ENCODE measurements around the gene CKS2.
"Not testable (repeated sequence)": the region's sequence is repeated elsewhere in the genome, so short reads cannot be mapped to it uniquely, and the experiment has no call there.

The CKS2 gene

DNA sequence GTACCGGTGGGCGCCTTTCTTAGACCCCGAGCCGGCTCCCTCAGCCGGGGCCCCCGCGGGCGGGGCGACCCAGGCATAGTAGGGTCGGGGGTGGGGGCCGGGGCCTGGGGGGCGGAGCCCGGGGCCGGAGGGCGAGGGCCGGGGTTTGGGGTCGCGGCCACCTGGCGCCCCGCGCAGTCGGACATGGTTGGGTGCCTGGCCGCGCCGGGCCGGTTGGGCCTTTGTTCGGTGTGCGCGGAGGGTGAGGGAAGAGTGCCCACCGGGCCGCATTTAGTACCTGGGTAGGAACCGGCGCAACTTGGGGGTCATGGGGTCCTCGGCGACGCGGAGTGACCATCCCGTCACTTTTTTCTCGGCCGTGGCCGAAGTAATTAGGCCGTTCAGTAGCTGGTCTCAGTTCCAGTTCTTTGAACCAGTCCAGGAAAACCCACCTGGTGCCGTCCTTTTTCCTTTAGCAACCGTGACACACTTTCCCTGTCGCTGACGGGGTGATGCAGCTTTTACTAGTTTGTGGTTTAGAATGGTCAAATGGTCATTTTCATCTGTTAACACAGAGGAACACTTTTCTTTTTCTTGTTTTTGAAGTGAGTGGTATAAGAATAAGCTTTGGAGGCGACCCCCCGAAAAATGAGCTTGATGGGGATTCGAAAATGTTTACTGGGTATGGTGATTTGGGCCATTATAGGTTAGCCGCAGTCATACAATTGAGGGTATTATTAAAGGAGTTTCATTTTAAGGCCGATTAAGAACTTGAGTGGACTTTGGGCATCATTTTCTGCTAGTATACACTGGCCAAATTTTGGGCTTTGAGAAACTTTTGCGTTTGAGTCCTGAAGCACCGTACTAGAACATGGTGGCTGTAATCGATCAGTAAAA, 589 bp downstream of the CKS2 start:
- DNase-seq (ENCODE audit: low read depth, low spot score), result no peak

GRCh38 chr9:89312222-89312571, 1.2 kb downstream of the CKS2 start:
- DNase-seq (ENCODE audit: low read depth, low spot score), result no peak

GRCh38 chr9:89313842-89314241, 2.8 kb downstream of the CKS2 start:
- DNase-seq (ENCODE audit: low read depth, low spot score), result no peak

DNA sequence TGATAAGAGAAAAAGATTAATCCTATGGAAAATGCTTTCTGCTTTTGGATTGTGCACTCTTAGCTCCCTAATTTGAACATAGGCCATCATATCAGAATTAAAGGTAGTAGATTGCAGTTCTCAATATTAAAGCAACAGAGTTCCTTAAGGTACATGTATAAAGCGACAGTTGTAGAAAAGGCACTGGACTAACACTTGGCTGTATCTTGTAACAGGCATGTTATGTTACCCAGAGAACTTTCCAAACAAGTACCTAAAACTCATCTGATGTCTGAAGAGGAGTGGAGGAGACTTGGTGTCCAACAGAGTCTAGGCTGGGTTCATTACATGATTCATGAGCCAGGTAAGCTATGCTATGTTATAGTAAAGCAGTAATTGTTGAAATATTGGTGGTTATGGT, 4.0 kb downstream of the CKS2 start:
- no peak for DNase-seq (ENCODE audit: low read depth, low spot score)

GRCh38 chr9:89315482-89315881, 4.5 kb downstream of the CKS2 start:
- no peak for DNase-seq (ENCODE audit: low read depth, low spot score)

DNA sequence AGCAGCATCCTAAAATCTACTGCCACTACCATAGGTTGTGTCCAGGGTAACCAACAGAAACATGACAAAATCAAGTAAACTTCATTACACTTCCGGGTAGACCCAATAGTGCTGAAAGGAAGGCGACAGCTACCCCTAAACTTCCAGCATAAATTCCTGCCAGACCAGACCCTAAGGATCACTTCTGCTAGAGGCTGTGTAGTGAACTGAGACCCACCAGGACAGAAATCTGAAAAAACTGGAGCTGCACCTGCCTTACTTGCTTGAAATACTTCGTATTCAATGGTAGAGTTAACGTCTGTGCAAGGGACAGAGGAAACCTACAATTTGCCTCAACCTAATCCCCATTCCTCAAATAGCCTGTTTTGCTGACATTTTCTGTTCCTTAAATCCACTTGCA, 6.3 kb downstream of the CKS2 start:
- DNase-seq (ENCODE audit: low read depth, low spot score), result no peak

GRCh38 chr9:89318123-89319014, 7.4 kb downstream of the CKS2 start, which contains the start of gene SECISBP2:
SECISBP2 (plus strand) TSS chr9:89318500; CDS start chr9:89318577, 77 bp downstream.
- DNase-seq (ENCODE audit: low read depth, low spot score), result peak; percentile 87

- no peak for DNase-seq (ENCODE audit: low read depth, low spot score)
Observed at GRCh38 chr9:89319015-89319905, 8.3 kb downstream of the CKS2 start.

- DNase-seq (ENCODE audit: low read depth, low spot score), result no peak
Observed at GRCh38 chr9:89323390-89323789, 12.4 kb downstream of the CKS2 start.

DNA sequence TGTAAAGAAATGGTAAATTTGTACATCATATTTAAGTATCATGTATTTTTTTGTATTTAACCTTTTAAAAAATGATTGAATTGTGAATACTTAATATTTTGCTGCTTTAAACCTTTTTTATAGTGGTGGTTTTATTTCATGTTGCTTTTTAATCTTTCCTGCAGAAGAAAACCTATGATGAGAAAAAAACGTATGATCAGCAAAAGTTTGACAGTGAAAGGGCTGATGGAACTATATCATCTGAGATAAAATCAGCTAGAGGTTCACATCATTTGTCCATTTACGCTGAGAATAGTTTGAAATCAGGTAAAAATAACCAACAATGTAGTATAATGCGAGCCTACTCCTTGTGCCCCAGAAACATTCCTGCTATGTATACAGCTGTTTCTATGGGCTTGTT, 14.7 kb downstream of the CKS2 start:
- DNase-seq (ENCODE audit: low read depth, low spot score), result no peak

DNA sequence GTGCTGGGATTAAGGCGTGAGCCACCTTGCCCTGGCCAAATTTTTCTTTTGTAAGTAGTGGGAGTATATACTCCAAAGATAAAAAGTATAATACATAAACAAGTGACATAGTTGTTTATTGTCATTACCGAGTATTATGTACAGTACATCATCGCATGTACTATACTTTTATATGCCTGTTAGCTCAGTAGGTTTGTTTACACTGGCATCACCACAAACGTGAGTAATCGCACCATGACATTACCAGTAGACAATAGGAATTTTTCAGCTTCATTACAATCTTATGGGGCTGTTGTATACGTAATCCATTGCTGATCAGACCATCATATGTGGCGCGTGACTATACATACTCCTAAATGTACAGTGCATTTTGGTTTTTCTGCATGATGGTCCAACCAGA, 17.1 kb downstream of the CKS2 start:
- no peak for DNase-seq (ENCODE audit: low read depth, low spot score)

GRCh38 chr9:89329917-89330316, 18.9 kb downstream of the CKS2 start:
- DNase-seq (ENCODE audit: low read depth, low spot score), result no peak

- no peak for DNase-seq (ENCODE audit: low read depth, low spot score)
Observed at GRCh38 chr9:89330513-89330912, 19.5 kb downstream of the CKS2 start.

- DNase-seq (ENCODE audit: low read depth, low spot score), result no peak
Observed at GRCh38 chr9:89339807-89340206, 28.8 kb downstream of the CKS2 start.

DNA sequence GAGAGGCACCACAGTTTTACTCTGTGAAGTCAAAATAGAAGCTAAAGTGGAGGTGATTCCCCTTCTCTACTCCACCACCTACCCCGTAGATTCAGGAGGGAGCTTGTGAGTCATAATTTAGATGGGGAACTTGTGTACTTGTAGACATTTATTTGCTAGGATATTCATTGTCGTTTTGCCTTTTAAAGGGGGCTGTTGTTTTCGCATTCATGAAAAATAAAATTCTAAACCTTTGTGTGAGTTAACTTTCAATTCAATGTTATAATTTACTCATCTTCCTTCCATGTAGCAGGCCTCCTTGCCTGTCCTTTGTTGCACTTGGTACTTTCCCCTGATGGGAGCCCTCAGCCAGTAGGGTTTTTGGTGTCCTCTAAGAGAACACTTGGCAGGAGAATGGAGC, 29.3 kb downstream of the CKS2 start:
- DNase-seq (ENCODE audit: low read depth, low spot score), result no peak

GRCh38 chr9:89342213-89342612, 31.2 kb downstream of the CKS2 start:
- DNase-seq (ENCODE audit: low read depth, low spot score), result no peak

DNA sequence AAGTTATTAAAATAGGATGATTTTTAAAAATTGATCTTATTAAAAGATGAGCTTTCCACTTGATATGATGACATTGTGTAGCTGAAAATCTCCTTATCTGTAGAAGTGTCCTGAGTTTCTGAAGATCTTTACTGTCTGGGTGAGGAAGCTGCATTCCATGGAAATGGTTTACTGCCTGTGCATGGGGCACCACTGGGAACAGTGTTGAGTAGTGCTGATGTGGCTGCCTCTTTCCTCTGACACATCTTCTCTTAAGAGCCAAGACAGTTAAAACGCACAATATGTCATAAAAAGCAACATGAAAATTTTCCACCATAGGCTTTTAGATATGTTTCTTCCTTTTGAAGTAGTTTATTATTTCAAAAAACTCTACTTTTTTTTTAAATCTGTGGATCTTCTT, 32.0 kb downstream of the CKS2 start:
- no peak for DNase-seq (ENCODE audit: low read depth, low spot score)

DNA sequence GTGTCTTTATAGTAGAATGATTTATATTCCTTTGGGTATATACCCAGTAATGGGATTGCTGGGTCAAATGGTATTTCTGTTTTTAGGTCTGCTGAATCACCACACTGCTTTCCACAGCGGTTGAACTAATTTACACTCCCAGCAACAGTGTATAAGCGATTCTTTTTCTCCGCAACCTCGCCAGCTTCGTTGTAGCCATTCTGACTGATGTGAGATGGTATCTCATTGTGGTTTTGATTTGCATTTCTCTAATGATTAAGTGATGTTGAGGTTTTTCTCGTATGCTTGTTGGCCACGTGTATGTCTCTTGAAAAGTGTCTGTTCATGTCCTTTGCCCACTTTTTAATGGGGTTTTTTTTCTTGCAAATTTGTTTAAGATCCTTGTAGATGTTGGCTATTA, 32.8 kb downstream of the CKS2 start:
- DNase-seq (ENCODE audit: low read depth, low spot score), result not testable (repeated sequence)

DNA sequence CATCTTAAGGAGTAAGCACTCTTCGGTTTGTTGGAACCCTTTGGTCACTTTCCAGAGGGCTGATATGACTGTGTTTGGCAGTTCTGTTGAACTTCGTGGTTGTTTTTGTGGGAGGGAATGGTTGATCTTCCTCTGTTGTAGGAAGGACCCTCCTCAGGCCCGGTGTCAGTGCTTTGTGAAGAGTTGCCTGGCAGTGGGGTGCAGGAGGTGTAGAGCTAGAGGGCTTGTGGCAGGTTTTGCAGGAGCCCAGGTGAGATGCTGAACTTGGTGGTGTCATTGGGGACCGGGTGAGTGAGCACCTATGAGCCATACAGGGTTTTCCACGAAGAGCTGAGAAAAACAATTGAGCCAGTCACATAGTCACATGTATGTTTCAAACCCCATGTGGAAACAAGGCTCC, 34.5 kb downstream of the CKS2 start:
- no peak for DNase-seq (ENCODE audit: low read depth, low spot score)

- no peak for DNase-seq (ENCODE audit: low read depth, low spot score)
Observed at GRCh38 chr9:89346696-89347095, 35.7 kb downstream of the CKS2 start.

- DNase-seq (ENCODE audit: low read depth, low spot score), result no peak
Observed at GRCh38 chr9:89347651-89348050, 36.7 kb downstream of the CKS2 start.

DNA sequence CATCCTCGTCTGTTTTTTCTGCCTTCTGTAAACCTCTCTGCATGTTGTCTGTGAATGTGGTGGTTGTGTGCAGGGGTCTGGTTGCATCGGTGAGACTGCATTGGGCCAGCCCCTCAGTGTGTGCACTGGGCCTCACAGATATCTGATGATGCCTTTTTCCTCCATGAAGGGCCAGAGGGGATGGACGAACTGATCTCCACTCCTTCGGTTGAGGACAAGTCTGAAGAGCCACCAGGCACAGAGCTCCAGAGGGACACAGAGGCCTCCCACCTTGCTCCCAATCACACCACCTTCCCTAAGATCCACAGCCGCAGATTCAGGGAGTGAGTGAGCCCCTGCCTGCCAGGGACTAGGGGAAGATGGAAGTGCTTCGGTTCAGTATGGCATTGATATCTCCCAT, 38.6 kb downstream of the CKS2 start:
- no peak for DNase-seq (ENCODE audit: low read depth, low spot score)
